ENCODE results near the gene CSTF1.
A peak's percentile ranks its signal among the peaks of the same experiment; 100 is the strongest.

CSTF1 gene

DNA sequence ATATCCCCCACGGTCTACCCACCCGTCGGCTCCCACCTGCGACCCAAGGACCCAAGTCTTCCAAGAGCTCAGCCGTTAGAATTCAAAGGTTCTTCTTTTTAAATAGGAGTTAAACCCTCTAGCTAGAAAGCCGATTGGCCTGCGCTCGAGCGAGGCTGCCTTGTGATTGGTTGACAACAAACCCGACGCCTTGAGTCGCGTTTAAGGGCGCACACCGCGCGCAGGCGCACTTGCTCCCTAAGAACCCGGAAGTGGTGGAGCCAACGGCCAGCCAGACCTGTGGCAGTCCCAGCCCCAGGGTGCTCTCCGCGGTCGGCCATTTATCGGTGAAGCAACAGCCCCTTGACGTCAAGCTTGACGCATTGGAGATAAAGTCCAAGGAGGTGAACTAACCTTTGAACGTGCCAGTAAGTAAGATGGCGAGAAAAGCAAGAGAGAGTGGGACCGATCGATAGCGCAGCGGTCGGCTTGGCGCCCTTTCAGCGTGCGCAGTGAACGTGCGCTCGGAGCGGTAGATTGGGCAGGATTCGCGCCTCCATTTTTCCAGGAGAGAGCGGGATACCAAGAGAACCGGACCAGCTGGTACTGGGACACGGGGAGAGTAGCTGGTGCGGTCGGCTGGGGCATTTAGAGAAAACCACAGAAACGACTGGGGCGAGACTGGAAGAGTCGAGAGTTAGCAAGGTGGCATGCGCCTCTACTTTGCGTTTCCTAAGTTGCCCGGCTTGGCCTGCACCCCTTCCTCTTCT lies at the start of gene CSTF1, which contains the start of gene AURKA:
Gene CSTF1 (plus strand): TSS at position 514 of the 749 bp plus-strand sequence. CDS start 2,908 bp downstream, outside the sequence.
Gene AURKA (minus strand): TSS at position 84 of the 749 bp plus-strand sequence. CDS start 4,018 bp downstream, outside the sequence.
- Histone ChIP-seq H4K20me1 (peaks cover 11% of the 10 kb centered on the region; the same call in 1 of the 2 replicates), H3K36me3 (peaks cover 56% of the 10 kb centered on the region), H3K4me3 (peak within 1 kb of the TSS; percentile 81), H3K27me3 (no peaks in the 10 kb centered on the region), H3K27ac (peak within 1 kb of the TSS; percentile 84), H3K4me1 (peaks cover 39% of the 10 kb centered on the region), H3K9me3 (no peaks in the 10 kb centered on the region), H3K4me2 (peak within 1 kb of the TSS; percentile 88), H3K9ac (peak within 1 kb of the TSS; percentile 82)
- TF ChIP-seq Cebpa-rat (IDR thresholded peaks at IDR 0.05), result peak; percentile 87

- Histone ChIP-seq H4K20me1 (no peaks in the 10 kb centered on the region), H3K27me3 (peaks cover 14% of the 10 kb centered on the region), H3K4me1 (no peaks in the 10 kb centered on the region), H3K4me2 (no peak overlapping the region), H3K36me3 (no peaks in the 10 kb centered on the region), H3K9me3 (no peaks in the 10 kb centered on the region), H3K4me3 (no peak overlapping the region), H3K27ac (no peak overlapping the region), H3K9ac (no peak overlapping the region)
- no peak for TF ChIP-seq Cebpa-rat (IDR thresholded peaks at IDR 0.05)
Observed at GRCh38 chr20:56342783-56343182, 49.7 kb upstream of the CSTF1 start.

DNA sequence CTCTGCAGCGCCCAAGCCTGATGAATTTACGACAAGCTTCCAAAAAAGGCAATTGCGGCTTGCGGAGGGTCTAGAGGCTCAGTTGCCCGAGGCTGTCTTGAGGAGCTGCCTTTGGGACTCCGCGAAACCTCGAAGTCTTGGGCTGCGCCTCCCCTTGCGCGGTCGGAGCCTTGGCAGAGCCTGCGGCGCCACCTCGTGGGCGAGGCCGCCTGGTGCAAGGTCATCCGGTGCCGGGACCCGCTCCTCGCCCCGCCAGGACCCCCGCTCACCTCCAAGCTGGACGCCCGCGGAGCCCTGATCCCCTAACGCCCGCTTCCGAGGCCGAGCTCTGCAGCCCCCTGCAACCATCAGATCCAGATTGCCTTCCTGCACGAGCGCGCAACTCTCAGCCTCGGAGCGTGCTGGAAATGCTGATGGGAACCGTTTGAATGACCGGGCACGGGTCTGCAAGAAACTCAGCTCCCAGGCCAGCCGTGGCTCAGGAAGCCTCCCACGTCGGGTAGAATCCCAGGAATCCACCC lies 48.5 kb upstream of the CSTF1 start:
- H3K4me2 ChIP-seq, result peak overlapping the region; percentile 40
- H3K9ac ChIP-seq, result no peak overlapping the region
- H3K4me3 ChIP-seq, result no peak overlapping the region
- TF ChIP-seq Cebpa-rat (IDR thresholded peaks at IDR 0.05), result no peak
- H4K20me1 ChIP-seq, result no peaks in the 10 kb centered on the region
- no peaks in the 10 kb centered on the region for H3K4me1 ChIP-seq
- H3K27me3 ChIP-seq, result peaks cover 14% of the 10 kb centered on the region
- no peak overlapping the region for H3K27ac ChIP-seq
- no peaks in the 10 kb centered on the region for H3K36me3 ChIP-seq
- no peaks in the 10 kb centered on the region for H3K9me3 ChIP-seq

DNA sequence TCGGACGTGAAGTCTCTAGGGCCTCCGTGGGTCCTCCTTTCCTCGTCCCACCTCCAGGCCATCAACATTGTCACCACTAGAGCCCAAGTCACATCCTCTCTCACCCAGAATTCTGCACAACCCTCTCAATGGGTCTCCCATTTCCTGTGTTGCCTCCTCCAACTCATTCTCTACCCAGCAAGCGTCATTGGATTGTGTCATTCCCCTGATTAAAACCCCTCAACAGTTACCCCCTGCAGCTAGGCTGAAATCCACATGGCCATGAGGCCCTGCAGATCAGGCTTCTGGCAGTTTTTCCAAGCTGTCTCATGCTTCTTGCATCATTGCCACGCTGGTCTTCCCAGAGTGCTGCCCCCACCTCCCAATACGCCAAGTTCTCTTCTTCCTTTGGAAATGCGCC lies 46.5 kb upstream of the CSTF1 start:
- H3K9me3 ChIP-seq, result no peaks in the 10 kb centered on the region
- H3K27ac ChIP-seq, result no peak overlapping the region
- H3K4me3 ChIP-seq, result no peak overlapping the region
- H3K4me1 ChIP-seq, result no peaks in the 10 kb centered on the region
- no peaks in the 10 kb centered on the region for H3K36me3 ChIP-seq
- H4K20me1 ChIP-seq, result no peaks in the 10 kb centered on the region
- no peak for TF ChIP-seq Cebpa-rat (IDR thresholded peaks at IDR 0.05)
- H3K4me2 ChIP-seq, result no peak overlapping the region
- H3K9ac ChIP-seq, result no peak overlapping the region
- peaks cover 14% of the 10 kb centered on the region for H3K27me3 ChIP-seq

DNA sequence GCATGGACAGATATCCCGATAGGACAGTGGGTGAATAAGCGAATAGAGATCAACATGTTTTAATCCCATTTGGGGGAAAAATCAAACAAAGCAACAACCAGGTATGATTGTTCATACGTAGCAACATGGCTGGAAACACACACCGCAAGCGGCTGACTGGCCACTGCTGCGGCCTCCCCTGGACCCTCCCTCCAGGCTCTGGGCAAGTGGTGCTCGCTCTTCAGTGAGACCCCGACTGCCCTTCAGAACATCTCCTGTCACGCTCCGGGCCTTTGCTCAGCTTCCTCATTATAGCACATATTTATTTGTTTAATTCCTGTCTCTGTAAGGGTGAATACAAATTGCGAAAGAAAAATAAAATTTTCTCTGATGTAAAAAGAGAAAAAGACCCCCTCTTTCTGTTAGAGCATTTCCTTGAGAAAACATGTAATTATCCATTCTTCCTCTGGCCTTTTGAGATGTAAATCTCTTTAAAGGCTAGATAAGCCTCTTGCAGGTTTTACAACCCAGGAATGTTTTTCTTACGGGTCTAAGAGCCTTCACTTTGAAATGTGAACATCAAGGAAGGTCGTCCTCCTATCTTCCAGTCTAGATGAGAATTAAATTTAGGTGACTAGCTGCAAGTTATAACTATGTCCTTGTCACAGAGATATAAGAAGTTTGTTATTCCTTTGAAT lies 44.7 kb upstream of the CSTF1 start:
- Histone ChIP-seq H3K27me3 (peaks cover 14% of the 10 kb centered on the region), H4K20me1 (no peaks in the 10 kb centered on the region), H3K4me2 (no peak overlapping the region), H3K36me3 (no peaks in the 10 kb centered on the region), H3K27ac (no peak overlapping the region), H3K9ac (no peak overlapping the region), H3K4me1 (no peaks in the 10 kb centered on the region), H3K4me3 (no peak overlapping the region), H3K9me3 (no peaks in the 10 kb centered on the region)
- TF ChIP-seq Cebpa-rat (IDR thresholded peaks at IDR 0.05), result no peak

- Histone ChIP-seq H3K4me1 (no peaks in the 10 kb centered on the region), H3K4me2 (no peak overlapping the region), H3K4me3 (no peak overlapping the region), H4K20me1 (no peaks in the 10 kb centered on the region), H3K27me3 (peaks cover 11% of the 10 kb centered on the region), H3K9me3 (no peaks in the 10 kb centered on the region), H3K27ac (no peak overlapping the region), H3K36me3 (no peaks in the 10 kb centered on the region), H3K9ac (no peak overlapping the region)
- no peak for TF ChIP-seq Cebpa-rat (IDR thresholded peaks at IDR 0.05)
Observed at GRCh38 chr20:56348305-56348693, 44.1 kb upstream of the CSTF1 start.

- Histone ChIP-seq H3K27ac (no peak overlapping the region), H4K20me1 (no peaks in the 10 kb centered on the region), H3K27me3 (peaks cover 6% of the 10 kb centered on the region; the same call in 1 of the 2 replicates), H3K36me3 (no peaks in the 10 kb centered on the region), H3K9me3 (no peaks in the 10 kb centered on the region), H3K4me3 (no peak overlapping the region), H3K4me2 (no peak overlapping the region), H3K9ac (no peak overlapping the region), H3K4me1 (no peaks in the 10 kb centered on the region)
- TF ChIP-seq Cebpa-rat (IDR thresholded peaks at IDR 0.05), result no peak
Observed at GRCh38 chr20:56348746-56349145, 43.7 kb upstream of the CSTF1 start.

GRCh38 chr20:56350842-56351241 lies 41.6 kb upstream of the CSTF1 start:
- TF ChIP-seq Cebpa-rat (IDR thresholded peaks at IDR 0.05), result no peak
- Histone ChIP-seq H3K4me1 (peaks cover 3% of the 10 kb centered on the region; the same call in 1 of the 2 replicates), H3K27ac (no peak overlapping the region), H3K4me3 (no peak overlapping the region), H4K20me1 (no peaks in the 10 kb centered on the region), H3K9ac (no peak overlapping the region), H3K4me2 (no peak overlapping the region), H3K9me3 (no peaks in the 10 kb centered on the region), H3K36me3 (no peaks in the 10 kb centered on the region), H3K27me3 (no peaks in the 10 kb centered on the region)

- H3K9me3 ChIP-seq, result no peaks in the 10 kb centered on the region
- no peak overlapping the region for H3K4me2 ChIP-seq
- no peak overlapping the region for H3K9ac ChIP-seq
- H3K4me1 ChIP-seq, result peaks cover 7% of the 10 kb centered on the region; the same call in 1 of the 2 replicates
- no peak overlapping the region for H3K4me3 ChIP-seq
- TF ChIP-seq Cebpa-rat (IDR thresholded peaks at IDR 0.05), result no peak
- H4K20me1 ChIP-seq, result no peaks in the 10 kb centered on the region
- no peaks in the 10 kb centered on the region for H3K27me3 ChIP-seq
- H3K27ac ChIP-seq, result no peak overlapping the region
- H3K36me3 ChIP-seq, result no peaks in the 10 kb centered on the region
Observed at GRCh38 chr20:56352345-56353055, 39.9 kb upstream of the CSTF1 start.
